Smooth muscle cell (in vitro differentiated cells): ENCODE results near the gene PLPP4. TPM values are rescaled to one million over a fixed set of nuclear protein-coding genes. Genes with fewer than 3 reads are reported as not detected.

ENCODE experiments used
- DNase-seq: peaks from one replicate; lab custom pipeline; 2025; ENCODE audit not compliant: unreplicated experiment; lab: John Stamatoyannopoulos, UW
- H2AFZ ChIP-seq: fragments of 200-600 bp; sonication (generic); 2 replicates; pipeline ENCODE4 v1.6.0; 2016; ENCODE audit warnings: antibody characterized with exemption, low read depth, mild to moderate bottlenecking
- H3F3A ChIP-seq: fragments of 200-600 bp; sonication (generic); 2 replicates; pipeline ENCODE4 v1.6.0; 2017; ENCODE audit warnings: antibody characterized with exemption, low read depth
- H3K27ac ChIP-seq: fragments of 200-600 bp; sonication (generic); 2 replicates; pipeline ENCODE4 v1.5.1; 2016; ENCODE audit warnings: low read depth, mild to moderate bottlenecking
- H3K27me3 ChIP-seq: fragments of 200-600 bp; sonication (generic); 2 replicates; pipeline ENCODE4 v1.6.1; 2016; ENCODE audit warnings: low read depth, mild to moderate bottlenecking
- H3K36me3 ChIP-seq: fragments of 200-600 bp; sonication (generic); 2 replicates; pipeline ENCODE4 v1.5.1; 2016; ENCODE audit warnings: low read depth
- H3K4me1 ChIP-seq: fragments of 200-600 bp; sonication (generic); 2 replicates; pipeline ENCODE4 v1.5.1; 2016; ENCODE audit warnings: low read depth
- H3K4me2 ChIP-seq: fragments of 200-600 bp; sonication (generic); 2 replicates; pipeline ENCODE4 v1.6.0; 2016; ENCODE audit warnings: mild to moderate bottlenecking
- H3K4me3 ChIP-seq: fragments of 200-600 bp; sonication (generic); 2 replicates; pipeline ENCODE4 v1.5.1; 2016; ENCODE audit warnings: mild to moderate bottlenecking
- H3K79me2 ChIP-seq: fragments of 200-600 bp; sonication (generic); 2 replicates; pipeline ENCODE4 v1.6.0; 2016; ENCODE audit warnings: low read depth, mild to moderate bottlenecking
- H3K9ac ChIP-seq: fragments of 200-600 bp; sonication (generic); 2 replicates; pipeline ENCODE4 v1.6.0; 2016; ENCODE audit warnings: low read depth
- H3K9me3 ChIP-seq: fragments of 200-600 bp; sonication (generic); replicated peaks from 2 replicates; pipeline ENCODE4 v1.5.1; 2016; ENCODE audit warnings: low read depth
- H4K20me1 ChIP-seq: fragments of 200-600 bp; sonication (generic); 2 replicates; pipeline ENCODE4 v1.6.0; 2016; ENCODE audit warnings: low read depth
- WGBS: methylation state at CpG from one replicate; pipeline ENCODE4 v1.1.7; 2016; ENCODE audit warnings: low lambda C conversion rate; 5-methylcytosine and 5-hydroxymethylcytosine counted together
- polyA plus RNA-seq: library from polyadenylated mRNA; unstranded; fragments of >200 nt; fragmentation: Nextera tagmentation; extraction: Ambion mirVana; gene quantifications from 2 replicates; pipeline ENCODE4 v1.2.1, GENCODE V29; 2016
- total RNA-seq: library from RNA; depleted of rRNA; stranded (reverse); fragments of >200 nt; gene quantifications from 2 replicates; pipeline ENCODE4 v1.2.3, GENCODE V29; 2014
- TF ChIP-seq, protein P1 (sequence below): fragments of 200-600 bp; sonication (generic); IDR thresholded peaks from 2 replicates; pipeline ENCODE4 v1.5.1; 2017; ENCODE audit warnings: borderline replicate concordance, mild to moderate bottlenecking, antibody characterized with exemption; ENCODE audit not compliant: insufficient read depth, poor library complexity, severe bottlenecking

The PLPP4 gene
- total and polyA plus RNA-seq, 2 experiments from 2014 or later = 27.2 to 33.5 TPM

DNA sequence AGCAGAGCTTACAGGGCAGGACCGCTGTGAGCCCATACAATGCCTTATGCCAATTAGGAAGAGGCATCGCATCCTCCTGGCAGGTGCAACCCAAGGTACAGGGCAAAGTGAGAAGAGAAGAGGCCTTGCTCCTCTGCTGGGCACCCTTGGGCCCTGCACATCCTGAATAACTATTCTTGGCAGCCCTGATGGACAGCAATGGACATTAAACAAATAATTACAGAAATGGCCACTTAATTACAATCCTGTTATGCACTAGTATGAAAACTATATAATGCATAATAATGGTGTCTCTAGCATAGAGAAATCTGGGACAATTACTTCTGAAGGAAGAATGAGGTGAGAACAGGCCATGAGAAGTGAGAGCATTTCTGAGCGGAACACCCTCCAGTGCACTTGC lies 83.5 kb downstream of the PLPP4 start:
- no peak overlapping the region for H3K27ac ChIP-seq
- no peak overlapping the region for H3K4me3 ChIP-seq
- no peaks in the 10 kb centered on the region for H3F3A ChIP-seq
- H4K20me1 ChIP-seq = no peaks in the 10 kb centered on the region
- H3K27me3 ChIP-seq = no peaks in the 10 kb centered on the region
- H3K4me1 ChIP-seq = peaks cover 16% of the 10 kb centered on the region
- H3K4me2 ChIP-seq = no peak overlapping the region
- no peak overlapping the region for H2AFZ ChIP-seq
- 96% methylated on average over 3 of the region's 3 CpGs for WGBS
- no peaks in the 10 kb centered on the region for H3K79me2 ChIP-seq
- no peaks in the 10 kb centered on the region for H3K9me3 ChIP-seq
- TF ChIP-seq, protein P1, sequence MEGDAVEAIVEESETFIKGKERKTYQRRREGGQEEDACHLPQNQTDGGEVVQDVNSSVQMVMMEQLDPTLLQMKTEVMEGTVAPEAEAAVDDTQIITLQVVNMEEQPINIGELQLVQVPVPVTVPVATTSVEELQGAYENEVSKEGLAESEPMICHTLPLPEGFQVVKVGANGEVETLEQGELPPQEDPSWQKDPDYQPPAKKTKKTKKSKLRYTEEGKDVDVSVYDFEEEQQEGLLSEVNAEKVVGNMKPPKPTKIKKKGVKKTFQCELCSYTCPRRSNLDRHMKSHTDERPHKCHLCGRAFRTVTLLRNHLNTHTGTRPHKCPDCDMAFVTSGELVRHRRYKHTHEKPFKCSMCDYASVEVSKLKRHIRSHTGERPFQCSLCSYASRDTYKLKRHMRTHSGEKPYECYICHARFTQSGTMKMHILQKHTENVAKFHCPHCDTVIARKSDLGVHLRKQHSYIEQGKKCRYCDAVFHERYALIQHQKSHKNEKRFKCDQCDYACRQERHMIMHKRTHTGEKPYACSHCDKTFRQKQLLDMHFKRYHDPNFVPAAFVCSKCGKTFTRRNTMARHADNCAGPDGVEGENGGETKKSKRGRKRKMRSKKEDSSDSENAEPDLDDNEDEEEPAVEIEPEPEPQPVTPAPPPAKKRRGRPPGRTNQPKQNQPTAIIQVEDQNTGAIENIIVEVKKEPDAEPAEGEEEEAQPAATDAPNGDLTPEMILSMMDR = no peak
- H3K36me3 ChIP-seq = no peaks in the 10 kb centered on the region
- H3K9ac ChIP-seq = no peak overlapping the region
- DNase-seq = no peak

DNA sequence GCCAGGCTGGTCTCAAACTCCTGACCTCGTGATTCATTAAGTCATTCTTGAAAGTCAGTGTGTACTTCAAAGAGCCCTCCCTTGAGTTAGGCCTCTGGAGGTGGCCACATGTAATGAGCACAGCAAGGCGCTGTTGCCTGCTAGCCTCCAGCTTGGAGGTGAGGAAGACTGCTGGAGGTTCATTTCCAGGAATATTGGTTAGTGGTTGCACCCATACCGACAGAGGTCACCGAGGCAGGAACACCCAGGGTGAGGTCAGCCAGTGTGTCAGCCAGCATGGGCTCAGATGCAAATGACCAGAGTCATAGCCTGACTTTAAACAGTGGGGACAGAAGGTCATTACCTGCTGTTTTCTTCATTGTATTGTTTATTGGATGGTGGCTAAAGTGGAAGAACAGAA lies 85.0 kb downstream of the PLPP4 start:
- H3K9ac ChIP-seq = no peak overlapping the region
- no peaks in the 10 kb centered on the region for H3K79me2 ChIP-seq
- H3K4me3 ChIP-seq = no peak overlapping the region
- 89% methylated on average over 4 of the region's 4 CpGs for WGBS
- H3K36me3 ChIP-seq = no peaks in the 10 kb centered on the region
- DNase-seq = no peak
- peaks cover 16% of the 10 kb centered on the region for H3K4me1 ChIP-seq
- H3K27me3 ChIP-seq = no peaks in the 10 kb centered on the region
- TF ChIP-seq, protein P1 = no peak
- H3K4me2 ChIP-seq = no peak overlapping the region
- H2AFZ ChIP-seq = no peak overlapping the region
- H3K9me3 ChIP-seq = no peaks in the 10 kb centered on the region
- H3K27ac ChIP-seq = no peak overlapping the region
- no peaks in the 10 kb centered on the region for H3F3A ChIP-seq
- H4K20me1 ChIP-seq = no peaks in the 10 kb centered on the region

DNA sequence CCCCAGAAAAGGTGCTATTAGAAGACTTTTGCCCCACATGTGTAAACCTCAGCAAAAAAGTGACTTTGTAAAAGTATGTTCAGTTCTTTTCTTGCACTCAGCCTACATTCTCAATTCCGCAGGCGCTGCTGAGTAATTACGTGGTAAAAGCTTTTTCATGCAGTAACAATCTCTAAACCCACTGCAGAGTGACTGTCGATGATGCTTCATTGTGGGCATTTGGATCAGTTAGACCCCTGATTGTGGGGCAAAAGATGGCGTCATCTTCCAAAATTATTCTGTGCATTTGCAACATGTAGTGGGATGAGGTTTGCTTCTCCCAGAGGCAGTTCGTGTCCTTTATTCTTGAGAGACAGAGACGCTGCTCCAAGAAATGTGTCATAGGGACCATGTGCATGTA lies 85.6 kb downstream of the PLPP4 start:
- Histone ChIP-seq H3K36me3 (no peaks in the 10 kb centered on the region), H3K4me1 (peaks cover 16% of the 10 kb centered on the region), H3K27me3 (no peaks in the 10 kb centered on the region), H3K4me3 (no peak overlapping the region), H3K27ac (no peak overlapping the region), H4K20me1 (no peaks in the 10 kb centered on the region), H3K4me2 (no peak overlapping the region), H3K9ac (no peak overlapping the region), H2AFZ (no peak overlapping the region), H3F3A (no peaks in the 10 kb centered on the region), H3K79me2 (no peaks in the 10 kb centered on the region), H3K9me3 (no peaks in the 10 kb centered on the region)
- no peak for DNase-seq
- WGBS = 83% methylated on average over 7 of the region's 7 CpGs
- TF ChIP-seq, protein P1 = no peak

DNA sequence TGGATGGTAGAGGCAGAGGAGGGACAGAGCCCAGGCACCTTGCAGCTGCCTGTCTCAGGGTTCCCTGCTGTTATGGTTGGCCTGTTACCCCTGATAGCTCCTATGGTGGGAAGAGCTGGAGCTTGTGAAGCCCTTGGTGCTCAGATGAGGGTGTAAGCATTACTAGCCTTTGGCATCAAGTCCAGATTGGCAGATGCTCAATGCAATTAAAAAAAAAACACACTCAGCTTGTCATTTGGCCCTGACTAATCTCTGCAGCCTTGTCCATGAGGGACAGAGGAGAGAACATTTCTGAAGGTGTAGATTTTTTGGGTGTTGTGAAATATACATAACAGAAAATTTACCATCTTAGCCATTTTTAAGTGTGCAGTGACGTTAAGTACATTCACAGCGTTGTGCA lies 86.3 kb downstream of the PLPP4 start:
- no peak overlapping the region for H3K27ac ChIP-seq
- no peaks in the 10 kb centered on the region for H4K20me1 ChIP-seq
- H3K4me1 ChIP-seq = peaks cover 14% of the 10 kb centered on the region
- no peak overlapping the region for H3K9ac ChIP-seq
- H2AFZ ChIP-seq = no peak overlapping the region
- 100% methylated on average over 2 of the region's 2 CpGs for WGBS
- no peaks in the 10 kb centered on the region for H3K79me2 ChIP-seq
- TF ChIP-seq, protein P1 = no peak
- no peak overlapping the region for H3K4me2 ChIP-seq
- H3K27me3 ChIP-seq = no peaks in the 10 kb centered on the region
- no peaks in the 10 kb centered on the region for H3K9me3 ChIP-seq
- no peaks in the 10 kb centered on the region for H3K36me3 ChIP-seq
- H3K4me3 ChIP-seq = no peak overlapping the region
- no peaks in the 10 kb centered on the region for H3F3A ChIP-seq
- no peak for DNase-seq
